HepG2 (cell line): Measurements from ENCODE around the gene ZCCHC3. TPM values are rescaled to one million over a fixed set of nuclear protein-coding genes. Genes with fewer than 3 reads are reported as not detected.

Experiments used
- AGO1 ChIP-seq: fragments of 200-400 bp; formaldehyde crosslinking; IDR thresholded peaks from 2 replicates; pipeline ENCODE4 v1.6.1; 2017; ENCODE audit warnings: mild to moderate bottlenecking, low read depth, low read length, moderate library complexity; ENCODE audit not compliant: poor library complexity, severe bottlenecking
- ATAD3A ChIP-seq: sonication (generic); formaldehyde crosslinking; IDR thresholded peaks from 2 replicates; pipeline ENCODE4 v1.4.0; 2020; ENCODE audit warnings: missing genetic modification reagents
- BRCA1 ChIP-seq: sonication (generic); formaldehyde crosslinking; IDR thresholded peaks from 2 replicates; pipeline ENCODE4 v1.4.0; 2020; ENCODE audit warnings: missing genetic modification reagents
- CENPBD1 ChIP-seq: sonication (generic); formaldehyde crosslinking; IDR thresholded peaks from 2 replicates; pipeline ENCODE4 v1.8.0; 2022; ENCODE audit warnings: missing genetic modification reagents, low read depth, mild to moderate bottlenecking, borderline replicate concordance
- ELF3 ChIP-seq: IDR thresholded peaks from 2 replicates; pipeline ENCODE4 v1.6.1; 2016; ENCODE audit warnings: missing genetic modification reagents, missing compliant biosample characterization
- EP300 ChIP-seq, 3 experiments: sonication (generic) in 1 of 3; formaldehyde crosslinking in 1 of 3; IDR thresholded peaks; 2 replicates each; pipeline versions ENCODE4 v1.5.1 to v1.6.1; 2011 to 2020; ENCODE audit warnings: low read depth in 2 of 3, low read length in 2 of 3, borderline replicate concordance in 1 of 3, improper control_type of control experiment in 1 of 3, mild to moderate bottlenecking in 1 of 3, missing genetic modification reagents in 1 of 3, moderate library complexity in 1 of 3
- ETS1 ChIP-seq: sonication (generic); formaldehyde crosslinking; IDR thresholded peaks from 2 replicates; pipeline ENCODE4 v1.4.0; 2020; ENCODE audit warnings: missing genetic modification reagents
- ETV5 ChIP-seq: IDR thresholded peaks from 2 replicates; pipeline ENCODE4 v1.6.1; 2018; ENCODE audit warnings: missing biosample characterization, missing genetic modification reagents, inconsistent platforms, borderline replicate concordance
- FOXA1 ChIP-seq, 2 experiments: fragments of 450-650 bp in 1 of 2; sonication (generic) in 1 of 2; formaldehyde crosslinking in 1 of 2; IDR thresholded peaks; 2 replicates each; pipeline versions ENCODE4 v1.4.0 to v1.6.1; 2016 to 2020; ENCODE audit warnings: missing genetic modification reagents in 1 of 2
- GATA4 ChIP-seq: sonication (generic); IDR thresholded peaks from 2 replicates; pipeline ENCODE4 v1.6.1; 2016; ENCODE audit warnings: antibody characterized with exemption, low read depth, borderline replicate concordance
- HDAC6 ChIP-seq: fragments of 200-600 bp; sonication (generic); IDR thresholded peaks from 2 replicates; pipeline ENCODE4 v1.7.0; 2017; ENCODE audit warnings: mild to moderate bottlenecking, antibody characterized with exemption, low read length, low read depth
- IKZF4 ChIP-seq: sonication (generic); formaldehyde crosslinking; IDR thresholded peaks from 2 replicates; pipeline ENCODE4 v1.5.1; 2020; ENCODE audit warnings: borderline replicate concordance, mild to moderate bottlenecking, low read depth, missing genetic modification reagents; ENCODE audit errors: not compliant biosample characterization
- SIX4 ChIP-seq: sonication (generic); formaldehyde crosslinking; IDR thresholded peaks from 2 replicates; pipeline ENCODE4 v1.4.0; 2020; ENCODE audit warnings: missing genetic modification reagents
- ZBTB49 ChIP-seq: sonication (generic); formaldehyde crosslinking; IDR thresholded peaks from 2 replicates; pipeline ENCODE4 v1.4.0; 2020; ENCODE audit warnings: missing genetic modification reagents, borderline replicate concordance
- ZNF232 ChIP-seq: sonication (generic); formaldehyde crosslinking; IDR thresholded peaks from 2 replicates; pipeline ENCODE4 v1.4.0; 2020; ENCODE audit warnings: missing genetic modification reagents, borderline replicate concordance
- ZNF34 ChIP-seq: sonication (generic); formaldehyde crosslinking; IDR thresholded peaks from 2 replicates; pipeline ENCODE4 v1.4.0; 2020; ENCODE audit warnings: mild to moderate bottlenecking, missing genetic modification reagents, borderline replicate concordance
- ZNF607 ChIP-seq: sonication (generic); formaldehyde crosslinking; IDR thresholded peaks from 2 replicates; pipeline ENCODE4 v1.5.1; 2020; ENCODE audit warnings: missing genetic modification reagents, mild to moderate bottlenecking, borderline replicate concordance
- ZNF639 ChIP-seq: conservative IDR thresholded peaks from 2 replicates; pipeline ENCODE4 v1.6.1; 2018; ENCODE audit warnings: missing genetic modification reagents
- ZNF703 ChIP-seq: sonication (generic); formaldehyde crosslinking; IDR thresholded peaks from 2 replicates; pipeline ENCODE4 v1.5.1; 2020; ENCODE audit warnings: missing genetic modification reagents, mild to moderate bottlenecking, moderate library complexity, borderline replicate concordance
- ZNF704 ChIP-seq: sonication (generic); formaldehyde crosslinking; IDR thresholded peaks from 2 replicates; pipeline ENCODE4 v1.8.1; 2023; ENCODE audit warnings: mild to moderate bottlenecking, inconsistent platforms, moderate library complexity, missing genetic modification reagents, borderline replicate concordance
- polyA plus RNA-seq, 8 experiments: library from polyadenylated mRNA; depleted of rRNA in 3 of 8; stranded (reverse) in 7 of 8; unstranded in 1 of 8; fragments of >200 nt; fragmentation: Illumina TruSeq in 4 of 8; extraction: Trizol in 4 of 8; gene quantifications; 2 replicates each; pipeline versions ENCODE4 v1.2.1 to v1.2.3, GENCODE V29; 2011 to 2016; ENCODE audit warnings: low read depth in 4 of 8, missing spikeins in 1 of 8, mixed read lengths in 1 of 8; ENCODE audit not compliant: insufficient read depth in 1 of 8
- total RNA-seq, 5 experiments: library from RNA; depleted of rRNA; stranded (reverse); fragments of >200 nt; fragmentation: Illumina TruSeq; extraction: Trizol; gene quantifications; 2 replicates each; pipeline ENCODE4 v1.2.3, GENCODE V29; 2016; ENCODE audit warnings: low read depth in 1 of 5

The ZCCHC3 gene
- total and polyA plus RNA-seq, 2 of the 13 experiments (the other 11 are each of a cell fraction or from before 2014, with no cell fraction given) = 46.6 to 63.0 TPM

- no peak for TF ChIP-seq ZNF232 (CRISPR knock-in tag)
- no peak for TF ChIP-seq ZNF703
- TF ChIP-seq ZNF639 (CRISPR knock-in tag) = peak; percentile 61; the same call in 1 of the 2 replicates
- TF ChIP-seq IKZF4 (CRISPR knock-in tag) = no peak
- no peak for TF ChIP-seq HDAC6
- peak; percentile 72; the same call in 1 of the 2 replicates for TF ChIP-seq ATAD3A
- peak; percentile 42 for TF ChIP-seq AGO1
- no peak; the same call in 1 of the 2 replicates for TF ChIP-seq ZNF704 (CRISPR knock-in tag)
- 0 out of 2 replicates have a peak, but pooled peaks have one; percentile 34 for TF ChIP-seq GATA4
- no peak for TF ChIP-seq EP300 (IDR thresholded peaks at IDR 0.05; ENCODE audit: low read depth in 2 of 2, low read length in 2 of 2)
- no peak for TF ChIP-seq EP300 (CRISPR knock-in tag; IDR thresholded peaks at IDR 0.05; ENCODE audit: borderline replicate concordance)
- TF ChIP-seq ETV5 (CRISPR knock-in tag) = peak; percentile 85
- TF ChIP-seq ZBTB49 (CRISPR knock-in tag) = no peak
- no peak for TF ChIP-seq FOXA1 (IDR thresholded peaks at IDR 0.05)
- TF ChIP-seq FOXA1 (CRISPR knock-in tag; IDR thresholded peaks at IDR 0.05) = 0 out of 2 replicates have a peak, but pooled peaks have one; percentile 6
- no peak for TF ChIP-seq BRCA1 (CRISPR knock-in tag)
- peak; percentile 66; the same call in 1 of the 2 replicates for TF ChIP-seq ELF3
- no peak for TF ChIP-seq CENPBD1 (CRISPR knock-in tag)
- peak; percentile 52 for TF ChIP-seq SIX4
- peak; percentile 24; the same call in 1 of the 2 replicates for TF ChIP-seq ZNF34 (CRISPR knock-in tag)
- TF ChIP-seq ETS1 (CRISPR knock-in tag) = no peak
- TF ChIP-seq ZNF607 (CRISPR knock-in tag) = no peak
Observed at GRCh38 chr20:297925-298775, 780 bp downstream of the ZCCHC3 start (continued).
